ENCODE measurements around the gene QRFP. TPM values are rescaled to one million over a fixed set of nuclear protein-coding genes. Genes with fewer than 3 reads are reported as not detected.
A peak's percentile ranks its signal among the peaks of the same experiment; 100 is the strongest.

QRFP gene
- total and polyA plus RNA-seq, 11 donors: not detected

GRCh38 chr9:130914417-130915095 is 17.9 kb upstream of the QRFP start:
- Histone ChIP-seq H3K36me3 (no peaks in the 10 kb centered on the region), H3K4me1 (peaks cover 0 to 5% (median 0%) of the 10 kb centered on the region in 12 donors), H3K9me3 (no peaks in the 10 kb centered on the region), H3K27me3 (peaks cover 0 to 23% (median 0%) of the 10 kb centered on the region in 9 donors), H3K27ac (no peak overlapping the region), H3K4me3 (no peak overlapping the region)
- intact Hi-C loops (cut with DNase I): no loop called here
- DNase-seq (no peak), ATAC-seq (no peak)
- 76 to 81% (median 80%) methylated on average over 16 to 24 of the region's 24 CpGs for WGBS, 4 donors
- TF ChIP-seq POLR2A (IDR thresholded peaks at IDR 0.05) (no peak), CTCF (IDR thresholded peaks at IDR 0.05) (no peak)

- Histone ChIP-seq H3K27ac (no peak overlapping the region), H3K4me1 (peaks cover 0 to 2% (median 0%) of the 10 kb centered on the region in 12 donors), H3K27me3 (peaks cover 0 to 15% (median 0%) of the 10 kb centered on the region in 9 donors), H3K4me3 (peak overlapping the region in 1 of 12 donors; percentile 22), H3K9me3 (no peaks in the 10 kb centered on the region), H3K36me3 (no peaks in the 10 kb centered on the region)
- DNase-seq (no peak), ATAC-seq (no peak)
- WGBS, 4 donors: 61 to 69% (median 67%) methylated on average over 16 to 23 of the region's 23 CpGs
- TF ChIP-seq POLR2A (IDR thresholded peaks at IDR 0.05): no peak
- no peak for TF ChIP-seq CTCF (IDR thresholded peaks at IDR 0.05)
- intact Hi-C loops (cut with DNase I): no loop called here
Observed at GRCh38 chr9:130913599-130914416, 17.2 kb upstream of the QRFP start.

- Histone ChIP-seq H3K4me1 (no peaks in the 10 kb centered on the region), H3K4me3 (peak overlapping the region in 1 of 12 donors; percentile 22), H3K36me3 (no peaks in the 10 kb centered on the region), H3K9me3 (no peaks in the 10 kb centered on the region), H3K27me3 (peaks cover 0 to 15% (median 0%) of the 10 kb centered on the region in 9 donors), H3K27ac (no peak overlapping the region)
- no peak for TF ChIP-seq POLR2A (IDR thresholded peaks at IDR 0.05)
- no peak for TF ChIP-seq CTCF (IDR thresholded peaks at IDR 0.05)
- WGBS, 4 donors: 64 to 74% (median 68%) methylated on average over 36 to 38 of the region's 38 CpGs
- intact Hi-C loops (cut with DNase I): no loop called here
- ATAC-seq: peak in 2 of 4 donors; percentile 10 to 25
- DNase-seq: no peak
Observed at GRCh38 chr9:130912932-130913598, 16.5 kb upstream of the QRFP start.
